Stimulated activated CD4-positive, alpha-beta T cell treated with anti-CD3 and anti-CD28 coated beads, TNF-alpha, amount 100 ng/mL, for 48 hours (primary cell): ENCODE data around the gene KIF16B.

Experiments used
- DNase-seq, 3 donors: peaks; one replicate each; pipeline ENCODE4 v3.0.0-alpha.2; 2020; ENCODE audit warnings: low read depth in 3 of 3

KIF16B gene

GRCh38 chr20:16296931-16297330, 276.3 kb downstream of the KIF16B start:
- no peak for DNase-seq

- no peak for DNase-seq
Measured at GRCh38 chr20:16295534-16295933, 277.7 kb downstream of the KIF16B start.

DNA sequence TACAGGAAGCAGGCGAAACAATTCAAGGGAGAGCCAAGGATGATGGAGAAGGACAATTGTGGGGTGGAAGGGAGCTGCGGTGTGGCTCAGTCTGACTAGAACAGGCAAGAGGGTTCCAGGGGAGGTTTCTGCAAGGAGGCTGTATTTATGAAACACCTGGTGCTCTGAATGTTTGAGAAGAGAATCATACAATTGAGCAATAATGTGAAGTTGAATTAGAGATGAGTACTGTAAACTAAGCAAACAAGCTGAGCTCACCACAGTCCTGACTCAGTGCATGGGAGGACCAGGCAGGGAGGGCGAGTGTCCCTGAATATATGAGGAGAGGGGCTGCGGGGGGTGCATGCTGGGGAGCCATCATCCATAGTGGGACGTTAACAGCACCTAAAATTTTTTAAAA, 279.7 kb downstream of the KIF16B start:
- DNase-seq, result no peak

GRCh38 chr20:16292226-16292880, 280.9 kb downstream of the KIF16B start:
- no peak for DNase-seq

DNA sequence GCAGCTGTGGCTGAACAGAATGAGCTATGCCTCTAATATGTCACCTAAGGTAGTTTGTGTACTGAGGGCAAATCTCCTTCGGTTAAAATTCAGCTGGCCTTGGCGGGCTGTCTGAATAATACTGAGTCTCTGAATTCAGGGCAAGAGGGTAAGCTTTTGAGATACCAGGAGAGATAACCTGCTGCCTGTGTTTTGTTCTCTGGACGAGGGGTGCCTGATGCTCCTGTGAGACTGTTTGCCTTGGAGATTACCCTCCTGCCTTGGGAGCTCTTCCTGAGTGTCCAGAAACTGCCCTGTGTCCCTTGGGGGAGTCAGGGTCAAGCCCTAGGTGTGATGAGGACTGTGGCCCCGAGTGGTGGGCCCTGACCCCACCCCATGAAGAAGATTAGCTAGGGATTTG, 282.9 kb downstream of the KIF16B start:
- no peak for DNase-seq

DNA sequence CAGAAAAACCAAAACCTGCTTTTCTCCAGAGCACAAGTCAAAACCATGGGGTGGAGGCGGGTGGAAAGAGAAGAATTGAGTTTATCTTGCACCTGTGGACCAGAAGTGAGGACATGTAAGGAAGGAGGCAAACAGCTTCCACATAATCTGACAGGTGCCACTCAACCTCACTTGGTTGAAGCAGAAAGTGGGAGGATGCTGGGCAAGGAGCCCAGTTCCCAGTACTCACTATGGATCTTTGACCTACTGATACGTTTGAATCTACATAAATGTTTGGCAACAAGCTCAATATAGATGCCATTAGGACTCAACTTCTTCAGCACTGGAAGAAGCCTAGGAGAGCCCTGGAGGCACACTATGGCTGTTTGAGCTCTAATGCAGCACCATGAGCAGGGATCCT, 285.5 kb downstream of the KIF16B start:
- no peak for DNase-seq

DNA sequence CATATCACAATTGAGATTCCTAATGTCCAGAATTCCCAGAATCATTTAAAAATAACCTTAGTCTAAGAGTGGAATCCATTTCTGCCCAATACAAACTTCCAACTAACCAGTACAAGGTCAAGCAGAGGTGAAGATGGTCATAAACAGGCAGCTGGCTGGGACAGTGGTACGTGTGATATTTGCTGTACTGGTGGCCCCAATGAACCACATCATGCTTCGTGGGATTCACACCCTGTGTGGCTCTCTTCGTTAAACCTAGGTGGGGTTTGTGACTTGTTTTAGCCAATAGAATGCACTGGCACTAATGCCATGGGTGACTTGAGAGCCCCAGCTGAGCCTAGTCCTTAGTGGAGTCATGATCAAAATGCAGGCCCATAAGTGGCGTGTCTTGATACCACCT, 286.6 kb downstream of the KIF16B start:
- DNase-seq, result no peak

- no peak for DNase-seq
Measured at GRCh38 chr20:16284385-16285100, 288.7 kb downstream of the KIF16B start.

GRCh38 chr20:16283978-16284377, 289.3 kb downstream of the KIF16B start:
- DNase-seq, result no peak

- DNase-seq, result no peak
Measured at GRCh38 chr20:16283307-16283706, 289.9 kb downstream of the KIF16B start.

DNA sequence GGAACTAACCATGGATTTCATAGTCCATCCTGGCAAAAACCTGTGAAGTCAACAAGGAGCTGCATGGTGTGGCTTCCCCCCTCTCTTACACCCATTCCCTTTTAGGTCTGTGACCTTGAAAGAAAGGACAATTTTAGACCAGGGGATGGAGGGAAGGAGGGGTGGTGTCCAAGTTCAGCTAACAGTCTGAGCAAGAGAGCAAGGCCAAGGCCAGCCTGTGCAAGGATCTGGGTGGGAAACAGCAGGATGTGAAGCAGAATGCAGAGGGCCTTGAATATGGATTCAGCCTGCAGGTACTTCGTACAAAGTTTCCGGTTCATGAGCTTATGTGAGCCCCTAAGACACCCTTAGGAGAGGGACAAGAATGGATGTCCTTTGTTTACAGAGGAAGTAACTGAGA, 293.0 kb downstream of the KIF16B start:
- DNase-seq, result no peak

DNA sequence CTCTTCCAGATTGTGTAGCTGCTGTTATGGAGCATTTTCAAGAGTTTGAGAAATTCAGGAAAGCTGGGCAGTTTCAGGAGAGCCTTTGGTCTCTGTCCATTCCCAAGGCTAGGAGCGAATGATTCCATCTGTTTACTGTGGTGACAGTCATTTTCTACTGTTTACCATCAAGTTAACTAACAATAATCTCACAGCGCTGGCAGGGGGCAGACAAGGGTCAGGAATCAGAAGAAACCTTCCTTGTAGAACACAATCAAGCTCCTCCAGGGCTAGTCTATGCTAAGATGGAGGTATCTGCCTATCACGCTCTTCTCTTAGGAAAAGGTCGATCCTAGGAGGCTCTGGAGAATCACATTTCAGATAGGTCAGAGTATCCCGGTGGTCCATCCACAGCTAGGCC, 293.9 kb downstream of the KIF16B start:
- no peak for DNase-seq

DNA sequence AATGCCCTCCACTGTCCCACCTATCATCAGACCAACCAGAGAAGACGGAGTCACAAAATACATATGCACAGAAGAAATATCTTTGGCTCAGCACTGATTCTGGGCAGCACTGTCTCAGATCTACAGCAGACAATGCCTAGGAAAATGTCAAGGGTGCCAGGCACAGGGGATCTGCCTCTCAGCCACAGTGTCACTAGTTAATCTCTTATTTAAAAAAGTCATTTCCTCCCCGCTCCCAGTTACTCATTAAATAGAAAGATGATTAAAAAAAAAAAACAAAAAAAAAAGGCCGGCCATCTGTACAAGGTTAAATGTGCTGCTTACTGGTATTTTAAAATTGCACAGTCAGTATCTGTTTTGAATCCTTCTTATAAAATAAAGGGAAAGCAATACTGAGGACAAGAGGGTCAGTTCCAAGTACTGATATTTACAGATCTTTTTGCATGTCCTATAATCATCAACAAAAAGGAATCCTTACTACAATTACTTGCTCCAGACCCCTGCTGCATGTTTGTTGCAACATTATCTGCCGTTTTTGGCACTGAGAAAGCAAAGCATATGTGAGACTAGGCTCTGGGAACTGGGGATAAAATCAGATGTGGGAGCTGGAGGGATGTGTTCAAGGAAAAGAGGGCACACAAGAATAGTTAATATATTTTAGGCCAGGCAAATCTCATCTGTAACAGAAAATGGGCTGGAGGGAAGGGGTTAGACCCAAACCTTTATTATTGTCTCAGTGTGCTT, 299.3 kb downstream of the KIF16B start:
- DNase-seq, result no peak

GRCh38 chr20:16272780-16273360, 300.4 kb downstream of the KIF16B start:
- no peak for DNase-seq

DNA sequence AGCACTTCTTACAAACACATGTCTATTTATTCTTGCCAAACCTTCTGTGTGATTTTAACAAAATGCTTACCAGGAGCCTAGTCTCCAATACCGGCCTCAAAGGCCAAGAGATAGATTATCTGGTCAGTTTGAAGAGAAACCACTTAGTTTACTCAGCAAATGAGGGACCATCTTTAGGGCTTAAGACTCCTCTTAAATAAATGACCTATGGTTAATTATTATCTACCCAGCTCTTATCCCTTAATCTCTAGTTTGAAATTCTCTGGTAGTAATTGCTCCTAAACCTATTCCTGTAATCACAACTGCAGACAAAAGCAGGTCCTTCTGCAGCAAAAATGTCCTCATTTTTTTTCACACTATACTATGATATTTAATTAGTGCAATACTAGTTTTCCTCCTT, 301.8 kb downstream of the KIF16B start:
- no peak for DNase-seq

GRCh38 chr20:16270989-16271388, 302.3 kb downstream of the KIF16B start:
- DNase-seq, result no peak

DNA sequence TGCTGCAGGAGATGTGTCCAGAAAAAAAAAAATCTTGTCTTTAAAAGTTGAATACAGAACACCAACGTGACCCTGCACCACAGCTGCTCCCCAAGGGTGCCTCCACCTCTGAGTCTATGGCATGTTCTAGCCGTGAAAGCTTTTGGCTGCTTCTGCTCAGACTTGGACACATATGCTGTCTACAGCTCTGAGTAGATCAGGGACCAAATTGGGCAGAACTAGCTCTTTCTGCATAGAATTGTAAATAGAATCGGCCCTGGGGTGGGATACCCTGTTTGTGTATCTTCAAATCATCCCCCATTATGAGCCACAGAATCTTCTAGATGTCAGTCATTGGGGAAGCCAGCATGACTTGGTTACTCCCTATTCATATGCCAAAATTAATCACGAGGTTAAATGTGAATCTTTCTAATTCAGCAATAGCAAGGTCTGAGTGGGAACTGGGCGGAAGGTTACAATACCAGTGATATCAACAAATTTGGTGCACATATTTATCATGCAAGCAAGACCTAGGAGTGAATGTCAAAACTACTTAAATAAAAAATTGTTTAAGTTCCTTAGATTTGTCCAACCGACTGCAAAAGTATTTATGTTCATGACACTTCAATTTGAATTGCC, 302.8 kb downstream of the KIF16B start:
- no peak for DNase-seq

DNA sequence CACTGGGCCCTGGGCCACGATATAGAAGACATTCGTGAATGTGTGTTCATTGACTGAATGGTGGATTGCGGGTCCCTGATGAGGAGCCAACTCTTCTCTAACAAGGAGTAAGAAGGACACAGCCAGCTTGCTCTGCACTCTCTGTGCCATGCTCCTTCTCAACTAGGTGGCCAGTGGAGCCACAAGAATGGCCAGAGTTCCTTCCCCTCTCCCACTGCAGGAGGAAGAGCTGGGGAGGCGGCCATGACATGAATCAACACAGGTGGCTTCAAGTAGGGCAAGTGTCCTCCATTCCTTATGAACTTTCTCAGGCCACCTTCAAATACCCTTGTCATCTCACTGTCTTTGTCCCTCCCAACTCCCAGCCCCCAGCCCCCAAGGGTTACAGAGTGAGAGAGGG, 305.7 kb downstream of the KIF16B start:
- no peak for DNase-seq

DNA sequence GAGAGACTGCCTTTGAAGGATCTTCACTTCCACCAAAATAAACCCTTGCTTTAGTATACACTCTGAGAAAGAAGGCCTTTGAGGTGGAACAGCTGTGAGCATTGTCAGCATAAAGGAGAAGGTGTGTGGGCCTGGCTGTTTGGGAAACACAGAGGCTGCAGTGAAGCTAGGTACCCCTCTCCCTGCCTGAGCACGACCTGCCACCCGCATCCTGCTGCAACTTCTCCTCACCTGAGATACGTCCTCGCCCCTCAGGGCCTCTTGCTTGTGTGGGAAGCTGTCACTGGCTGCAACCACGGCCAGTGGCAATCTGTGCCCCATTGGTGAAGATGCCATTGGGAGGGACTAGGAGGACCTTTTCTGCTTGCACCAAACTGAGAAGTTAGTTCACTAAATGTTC, 307.9 kb downstream of the KIF16B start:
- no peak for DNase-seq

DNA sequence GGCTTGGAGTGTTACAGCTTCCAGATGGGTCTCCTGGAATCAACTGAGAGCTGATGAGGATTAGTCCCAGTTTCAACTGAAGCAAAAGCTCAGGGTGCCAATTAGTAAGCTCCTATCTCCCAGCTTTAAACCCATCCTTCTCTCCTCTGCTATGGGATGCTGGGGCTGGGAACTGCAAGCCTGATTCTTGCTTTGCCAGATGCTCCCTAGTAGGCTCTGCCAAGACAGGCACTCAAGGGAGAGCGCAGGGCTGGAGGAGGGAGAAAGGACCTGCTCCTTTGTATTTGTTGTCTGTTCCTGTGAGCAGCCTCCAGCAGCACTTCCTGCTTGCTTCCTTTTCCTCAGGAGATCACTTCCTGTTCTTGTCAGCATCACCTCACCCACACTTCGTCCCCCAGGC, 309.7 kb downstream of the KIF16B start:
- DNase-seq, result no peak

GRCh38 chr20:16262594-16262993, 310.7 kb downstream of the KIF16B start:
- no peak for DNase-seq

- DNase-seq, result no peak
Measured at GRCh38 chr20:16261733-16262273, 311.4 kb downstream of the KIF16B start.
